ENCODE measurements around the gene UPP1.
"Not testable (repeated sequence)": the region's sequence is repeated elsewhere in the genome, so short reads cannot be mapped to it uniquely, and the experiment has no call there.

Gene UPP1

DNA sequence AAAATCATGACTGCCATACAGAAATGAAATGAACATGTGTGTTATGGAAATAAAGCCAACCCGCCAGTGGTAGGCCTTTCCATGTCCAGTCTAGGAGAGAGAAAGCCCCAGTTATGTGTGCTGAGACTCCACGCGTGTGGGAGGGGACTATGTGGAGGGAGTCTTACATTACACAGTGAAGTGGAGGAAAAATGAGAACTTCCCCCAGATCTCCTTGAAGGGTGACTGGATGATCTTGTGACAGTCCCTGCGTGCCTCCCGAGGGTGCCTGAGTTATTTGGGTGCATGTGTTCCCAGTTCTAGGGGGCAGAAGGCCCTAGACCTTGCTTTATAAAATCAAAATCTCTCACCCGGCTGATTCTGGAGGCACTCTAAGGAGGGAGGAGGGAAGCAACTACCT lies 24.2 kb downstream of the UPP1 start:
- no peak for DNase-seq

- no peak for DNase-seq
These were observed 25.1 kb downstream of the UPP1 start for GRCh38 chr7:48114115-48114514.

DNA sequence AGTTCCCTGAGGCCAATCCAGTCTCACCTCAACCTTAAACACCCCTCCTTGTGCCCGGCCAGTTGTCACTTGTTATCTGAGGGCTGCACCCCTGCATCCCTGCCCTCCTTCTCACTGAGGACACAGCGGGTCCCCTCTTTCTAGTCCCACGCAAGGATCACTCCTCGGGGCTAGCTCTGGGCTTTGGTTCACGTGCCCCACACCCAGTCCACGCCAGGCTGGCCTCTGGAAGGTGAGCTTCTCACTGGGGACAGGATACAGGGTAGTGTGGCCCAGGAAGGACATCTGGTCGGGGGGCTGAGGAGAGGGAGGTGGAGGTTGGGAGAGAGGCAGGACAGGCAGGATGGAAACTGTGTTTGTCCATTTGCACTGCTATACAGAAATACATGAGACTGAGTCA lies 25.5 kb downstream of the UPP1 start:
- no peak for DNase-seq

DNA sequence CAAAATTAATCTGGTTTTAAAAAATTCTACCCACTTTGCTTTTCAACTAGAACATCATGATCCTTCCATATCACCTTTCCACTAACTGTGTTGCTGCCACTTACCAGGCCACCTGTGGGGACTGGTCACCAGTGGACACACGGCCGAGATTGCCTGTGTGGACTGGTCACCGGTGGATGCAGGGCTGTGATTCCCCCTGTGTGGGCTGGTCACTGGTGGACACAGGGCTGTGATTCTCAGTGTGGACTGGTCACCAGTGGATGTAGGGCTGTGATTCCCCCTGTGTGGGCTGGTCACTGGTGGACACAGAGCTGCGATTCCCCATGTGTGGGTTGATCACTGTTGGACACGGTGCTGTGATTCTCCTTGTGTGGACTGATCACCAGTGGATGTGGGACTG lies 27.0 kb downstream of the UPP1 start:
- no peak for DNase-seq

- DNase-seq: no peak
These were observed 29.0 kb downstream of the UPP1 start for GRCh38 chr7:48118041-48118440.

DNA sequence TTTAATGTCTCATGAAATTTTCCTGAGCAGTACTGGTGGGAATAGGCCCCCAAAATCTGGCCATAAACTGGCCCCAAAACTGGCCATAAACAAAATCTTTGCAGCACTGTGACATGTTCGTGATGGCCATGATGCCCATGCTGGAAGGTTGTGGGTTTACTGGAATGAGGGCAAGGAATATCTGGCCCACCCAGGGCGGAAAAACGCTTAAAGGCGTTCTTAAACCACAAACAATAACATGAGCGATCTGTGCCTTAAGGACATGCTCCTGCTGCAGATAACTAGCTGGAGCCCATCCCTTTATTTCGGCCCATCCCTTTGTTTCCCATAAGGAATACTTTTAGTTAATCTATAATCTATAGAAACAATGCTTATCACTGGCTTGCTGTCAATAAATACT lies 31.5 kb downstream of the UPP1 start:
- not testable (repeated sequence) for DNase-seq

GRCh38 chr7:48126037-48126436 lies 37.0 kb downstream of the UPP1 start:
- DNase-seq: no peak

- no peak for DNase-seq
These were observed 41.6 kb downstream of the UPP1 start for GRCh38 chr7:48130658-48131108.

GRCh38 chr7:48132792-48133191 lies 43.7 kb downstream of the UPP1 start:
- no peak for DNase-seq

DNA sequence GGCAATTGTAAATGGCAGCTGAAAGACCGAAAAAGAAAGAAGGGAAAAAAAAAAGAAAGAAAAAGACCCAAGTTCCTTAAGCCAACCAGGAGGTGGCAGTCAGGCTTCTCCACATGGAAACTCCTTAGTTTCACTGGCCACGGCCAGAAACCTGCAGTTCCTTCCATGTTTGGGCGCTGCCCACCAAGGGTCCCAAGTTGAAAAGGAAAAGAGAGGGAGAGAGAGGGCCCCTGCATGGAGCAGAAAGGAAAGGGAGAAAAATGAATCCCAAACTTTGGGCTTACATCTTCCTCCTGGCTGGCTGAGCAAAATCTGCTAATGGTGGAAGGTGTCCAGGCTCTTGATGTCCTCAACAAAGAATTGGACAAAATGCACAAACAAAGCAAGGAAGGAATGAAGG lies 50.4 kb downstream of the UPP1 start:
- no peak for DNase-seq

DNA sequence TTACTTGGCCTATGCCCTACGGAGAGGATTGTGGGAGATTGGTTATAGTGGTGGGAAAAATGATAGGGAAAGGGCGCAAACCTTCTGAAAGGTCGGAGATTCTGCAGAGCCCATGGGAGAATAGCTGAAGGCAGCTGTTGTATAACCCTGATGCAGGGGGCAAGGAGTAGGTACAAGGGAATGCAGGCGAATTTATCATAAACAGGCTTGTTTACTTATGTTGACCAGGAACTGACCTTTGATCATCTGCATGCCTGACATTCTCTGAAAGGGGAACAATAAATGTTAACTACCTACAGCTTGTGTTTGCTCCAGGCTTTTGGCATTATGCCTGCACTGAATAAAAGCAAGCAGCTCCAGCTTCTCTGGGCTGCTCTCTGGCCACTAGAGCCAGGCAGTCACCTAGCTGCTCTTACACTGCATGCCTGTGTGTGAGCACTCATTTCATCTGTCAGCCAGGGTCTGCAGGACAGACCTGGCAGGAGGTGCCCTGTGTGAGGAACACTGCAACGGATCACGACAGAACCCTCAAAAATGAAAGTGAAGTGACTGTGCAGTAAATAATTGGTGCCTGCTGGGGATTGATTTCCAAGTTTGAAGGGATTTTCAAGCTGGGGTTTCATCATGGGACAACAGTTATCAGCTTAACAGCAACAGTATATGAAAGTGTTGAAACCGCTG lies 51.1 kb downstream of the UPP1 start:
- DNase-seq: no peak

DNA sequence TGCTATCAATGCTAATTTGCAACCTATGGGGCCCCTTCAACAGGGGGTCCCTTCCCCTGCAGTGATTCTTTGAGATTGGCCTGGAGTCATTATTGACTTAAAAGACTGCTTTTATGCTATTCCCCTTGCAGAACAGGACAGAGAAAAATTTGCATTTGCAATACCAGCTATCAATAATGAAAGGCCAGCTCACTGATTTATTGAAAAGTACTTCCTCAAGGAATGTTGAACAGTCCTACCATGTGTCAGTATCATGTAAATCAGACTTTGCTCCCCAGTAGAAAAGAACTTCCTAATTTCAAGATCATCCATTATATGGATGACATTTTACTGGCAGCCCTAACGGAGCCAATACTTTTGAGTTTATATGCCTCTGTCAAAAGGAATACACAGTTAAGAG lies 52.5 kb downstream of the UPP1 start:
- no peak for DNase-seq

DNA sequence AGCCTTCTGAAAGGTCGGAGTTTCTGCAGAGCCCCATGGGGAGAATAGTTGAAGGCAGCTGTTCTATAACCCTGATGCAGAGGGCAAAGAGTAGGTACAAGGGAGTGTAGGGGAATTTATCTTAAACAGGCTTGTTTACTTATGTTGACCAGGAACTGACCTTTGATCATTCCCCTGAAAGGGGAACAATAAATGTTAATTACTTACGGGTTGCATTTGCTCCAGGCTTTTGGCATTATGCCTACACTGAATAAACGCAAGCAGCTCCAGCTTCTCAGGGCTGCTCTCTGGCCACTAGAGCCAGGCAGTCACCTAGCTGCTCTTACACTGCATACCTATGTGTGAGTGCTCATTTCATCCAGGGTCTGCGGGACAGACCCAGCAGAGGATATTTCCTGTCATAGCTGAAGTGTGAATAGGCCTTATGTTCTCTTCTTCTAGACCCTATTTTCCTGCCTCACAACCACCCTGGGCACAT lies 55.3 kb downstream of the UPP1 start:
- DNase-seq: no peak

DNA sequence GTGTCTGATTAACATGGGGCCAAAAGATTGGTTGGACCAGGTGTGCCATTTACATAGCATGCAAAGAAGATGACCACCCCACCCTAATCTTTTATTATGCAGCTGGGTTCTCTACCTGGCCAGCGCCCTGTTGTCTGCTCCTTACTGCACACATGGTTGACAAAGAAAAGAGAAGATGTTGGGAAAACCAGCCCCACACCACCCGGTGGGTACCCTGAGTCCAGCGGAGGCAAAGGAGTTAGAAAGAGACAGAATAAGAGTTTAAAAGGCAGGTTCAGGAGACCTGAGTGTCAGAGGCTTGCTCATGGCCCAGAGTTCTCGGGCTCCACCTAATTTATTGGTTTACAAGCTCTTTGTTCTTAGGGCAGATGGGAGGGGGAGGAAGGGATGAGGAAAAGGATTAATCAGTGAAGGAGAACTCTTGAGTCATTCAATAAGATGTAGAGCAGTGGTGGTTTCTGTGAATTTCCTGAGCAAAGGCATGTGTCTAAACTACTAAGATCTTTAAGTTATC lies 58.1 kb downstream of the UPP1 start:
- DNase-seq: no peak

- not testable (repeated sequence) for DNase-seq
These were observed 58.6 kb downstream of the UPP1 start for GRCh38 chr7:48147690-48148089.

DNA sequence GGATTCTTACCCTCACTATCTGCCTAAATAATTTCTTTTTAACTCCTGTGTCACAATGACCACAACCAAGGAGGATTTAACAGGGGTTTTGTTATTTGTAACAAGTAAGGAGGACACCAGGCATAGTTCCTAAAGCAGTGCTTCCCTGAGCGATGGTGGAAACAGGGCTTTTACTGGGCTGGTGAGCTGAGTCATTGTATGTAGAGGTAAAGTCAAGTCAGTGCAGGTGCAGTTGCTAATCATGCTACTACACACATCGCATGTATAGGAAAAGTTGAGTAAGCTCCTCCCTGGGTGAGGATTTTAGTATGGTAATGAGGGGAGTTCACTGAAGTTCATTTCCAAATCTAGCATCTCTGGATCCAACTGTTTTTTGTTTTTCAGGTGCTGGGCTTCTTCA lies 59.2 kb downstream of the UPP1 start:
- no peak for DNase-seq

DNA sequence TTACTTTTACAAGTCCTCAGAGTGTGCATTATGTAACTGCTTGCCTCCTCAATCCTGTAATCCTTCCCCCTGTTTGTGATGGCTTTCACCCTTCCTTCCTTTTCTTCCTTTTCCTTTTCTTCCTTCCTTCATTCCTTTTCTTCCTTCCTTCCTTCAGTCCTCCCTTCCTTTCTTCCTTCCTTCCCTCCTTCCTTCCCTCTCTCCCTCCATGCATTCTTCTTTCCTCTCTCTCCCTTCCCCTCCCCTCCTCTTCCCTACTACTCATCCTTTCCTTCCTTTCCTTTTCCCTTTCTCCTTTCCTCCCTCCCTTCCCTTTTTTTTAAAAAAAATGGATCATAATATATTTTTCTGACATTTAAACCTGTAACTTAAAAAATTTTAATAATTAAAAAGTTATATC lies 60.0 kb downstream of the UPP1 start:
- DNase-seq: no peak

DNA sequence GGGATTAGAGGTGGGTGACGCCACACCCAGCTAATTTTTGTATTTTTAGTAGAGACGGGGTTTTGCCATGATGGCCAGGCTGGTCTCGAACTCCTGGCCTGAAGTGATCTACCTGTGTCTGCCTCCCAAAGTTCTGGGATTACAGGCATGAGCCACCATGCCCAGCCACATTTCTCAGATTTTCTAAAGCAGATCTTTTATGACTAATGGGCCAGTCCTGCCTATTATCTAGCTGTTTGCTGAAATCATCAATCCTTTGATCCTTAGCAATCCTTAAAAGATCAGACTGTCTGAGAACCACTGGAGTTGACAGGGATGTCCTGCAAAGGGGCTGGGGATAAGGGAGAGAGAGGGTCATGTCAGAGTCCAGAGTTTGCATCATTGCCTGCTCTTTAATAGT lies 61.0 kb downstream of the UPP1 start:
- no peak for DNase-seq

GRCh38 chr7:48154792-48155413 lies 65.8 kb downstream of the UPP1 start:
- no peak for DNase-seq
